HepG2 (cell line): ENCODE results near the gene TMEM209. TPM values are rescaled to one million over a fixed set of nuclear protein-coding genes. Genes with fewer than 3 reads are reported as not detected.

Source experiments
- AKAP8 ChIP-seq: sonication (generic); formaldehyde crosslinking; IDR thresholded peaks from 2 replicates; pipeline ENCODE4 v1.5.1; 2020; ENCODE audit warnings: mild to moderate bottlenecking, missing genetic modification reagents
- ATAD3A ChIP-seq: sonication (generic); formaldehyde crosslinking; IDR thresholded peaks from 2 replicates; pipeline ENCODE4 v1.4.0; 2020; ENCODE audit warnings: missing genetic modification reagents
- HDAC1 ChIP-seq: sonication (generic); formaldehyde crosslinking; IDR thresholded peaks from 2 replicates; pipeline ENCODE4 v1.5.1; 2020; ENCODE audit warnings: mild to moderate bottlenecking, missing genetic modification reagents
- MATR3 ChIP-seq: sonication (generic); formaldehyde crosslinking; IDR thresholded peaks from 2 replicates; pipeline ENCODE4 v1.4.0; 2020; ENCODE audit warnings: missing genetic modification reagents
- NFKB2 ChIP-seq: sonication (generic); formaldehyde crosslinking; IDR thresholded peaks from 2 replicates; pipeline ENCODE4 v1.4.0; 2020; ENCODE audit warnings: missing genetic modification reagents, borderline replicate concordance
- SMAD9 ChIP-seq: sonication (generic); formaldehyde crosslinking; IDR thresholded peaks from 2 replicates; pipeline ENCODE4 v1.5.1; 2020; ENCODE audit warnings: mild to moderate bottlenecking, missing genetic modification reagents
- SOX6 ChIP-seq, 2 experiments: fragments of 450-650 bp in 1 of 2; sonication (generic) in 1 of 2; formaldehyde crosslinking in 1 of 2; IDR thresholded peaks; 2 replicates each; pipeline versions ENCODE4 v1.4.0 to v1.6.1; 2017 to 2020; ENCODE audit warnings: antibody characterized with exemption in 1 of 2, mild to moderate bottlenecking in 1 of 2, missing genetic modification reagents in 1 of 2
- ZFP1 ChIP-seq: IDR thresholded peaks from 2 replicates; pipeline ENCODE4 v1.6.1; 2016
- ZNF343 ChIP-seq: sonication (generic); formaldehyde crosslinking; IDR thresholded peaks from 2 replicates; pipeline ENCODE4 v1.4.0; 2020; ENCODE audit warnings: mild to moderate bottlenecking, missing genetic modification reagents
- ZNF382 ChIP-seq: sonication (generic); formaldehyde crosslinking; IDR thresholded peaks from 2 replicates; pipeline ENCODE4 v1.5.0; 2020; ENCODE audit warnings: missing genetic modification reagents, mild to moderate bottlenecking, borderline replicate concordance
- ZNF547 ChIP-seq: sonication (generic); formaldehyde crosslinking; IDR thresholded peaks from 2 replicates; pipeline ENCODE4 v1.5.1; 2020; ENCODE audit warnings: mild to moderate bottlenecking, missing genetic modification reagents
- ZNF577 ChIP-seq: sonication (generic); formaldehyde crosslinking; IDR thresholded peaks from 2 replicates; pipeline ENCODE4 v1.4.0; 2020; ENCODE audit warnings: mild to moderate bottlenecking, low read depth, missing genetic modification reagents, borderline replicate concordance
- polyA plus RNA-seq, 8 experiments: library from polyadenylated mRNA; depleted of rRNA in 3 of 8; stranded (reverse) in 7 of 8; unstranded in 1 of 8; fragments of >200 nt; fragmentation: Illumina TruSeq in 4 of 8; extraction: Trizol in 4 of 8; gene quantifications; 2 replicates each; pipeline versions ENCODE4 v1.2.1 to v1.2.3, GENCODE V29; 2011 to 2016; ENCODE audit warnings: low read depth in 4 of 8, missing spikeins in 1 of 8, mixed read lengths in 1 of 8; ENCODE audit not compliant: insufficient read depth in 1 of 8
- total RNA-seq, 5 experiments: library from RNA; depleted of rRNA; stranded (reverse); fragments of >200 nt; fragmentation: Illumina TruSeq; extraction: Trizol; gene quantifications; 2 replicates each; pipeline ENCODE4 v1.2.3, GENCODE V29; 2016; ENCODE audit warnings: low read depth in 1 of 5
- TF ChIP-seq, protein P1 (sequence below): sonication (generic); formaldehyde crosslinking; IDR thresholded peaks from 2 replicates; pipeline ENCODE4 v1.5.0; 2020; ENCODE audit warnings: mild to moderate bottlenecking, missing genetic modification reagents, moderate library complexity
- TF ChIP-seq, protein P2 (sequence below): sonication (generic); formaldehyde crosslinking; conservative IDR thresholded peaks from 2 replicates; pipeline ENCODE4 v1.4.0; 2020; ENCODE audit warnings: missing genetic modification reagents
- TF ChIP-seq, protein P3 (sequence below): sonication (generic); formaldehyde crosslinking; IDR thresholded peaks from 2 replicates; pipeline ENCODE4 v1.4.0; 2020; ENCODE audit warnings: missing genetic modification reagents
- TF ChIP-seq, protein P4 (sequence below): sonication (generic); formaldehyde crosslinking; IDR thresholded peaks from 2 replicates; pipeline ENCODE4 v1.5.0; 2020; ENCODE audit warnings: missing genetic modification reagents
- TF ChIP-seq, protein P5 (sequence below): sonication (generic); formaldehyde crosslinking; IDR thresholded peaks from 2 replicates; pipeline ENCODE4 v1.4.0; 2020; ENCODE audit warnings: missing genetic modification reagents
- TF ChIP-seq, protein P6 (sequence below): sonication (generic); formaldehyde crosslinking; IDR thresholded peaks from 2 replicates; pipeline ENCODE4 v1.5.0; 2020; ENCODE audit warnings: missing genetic modification reagents

The TMEM209 gene
- total and polyA plus RNA-seq, 2 of the 13 experiments (the other 11 are each of a cell fraction or from before 2014, with no cell fraction given): 14.5 to 15.6 TPM

DNA sequence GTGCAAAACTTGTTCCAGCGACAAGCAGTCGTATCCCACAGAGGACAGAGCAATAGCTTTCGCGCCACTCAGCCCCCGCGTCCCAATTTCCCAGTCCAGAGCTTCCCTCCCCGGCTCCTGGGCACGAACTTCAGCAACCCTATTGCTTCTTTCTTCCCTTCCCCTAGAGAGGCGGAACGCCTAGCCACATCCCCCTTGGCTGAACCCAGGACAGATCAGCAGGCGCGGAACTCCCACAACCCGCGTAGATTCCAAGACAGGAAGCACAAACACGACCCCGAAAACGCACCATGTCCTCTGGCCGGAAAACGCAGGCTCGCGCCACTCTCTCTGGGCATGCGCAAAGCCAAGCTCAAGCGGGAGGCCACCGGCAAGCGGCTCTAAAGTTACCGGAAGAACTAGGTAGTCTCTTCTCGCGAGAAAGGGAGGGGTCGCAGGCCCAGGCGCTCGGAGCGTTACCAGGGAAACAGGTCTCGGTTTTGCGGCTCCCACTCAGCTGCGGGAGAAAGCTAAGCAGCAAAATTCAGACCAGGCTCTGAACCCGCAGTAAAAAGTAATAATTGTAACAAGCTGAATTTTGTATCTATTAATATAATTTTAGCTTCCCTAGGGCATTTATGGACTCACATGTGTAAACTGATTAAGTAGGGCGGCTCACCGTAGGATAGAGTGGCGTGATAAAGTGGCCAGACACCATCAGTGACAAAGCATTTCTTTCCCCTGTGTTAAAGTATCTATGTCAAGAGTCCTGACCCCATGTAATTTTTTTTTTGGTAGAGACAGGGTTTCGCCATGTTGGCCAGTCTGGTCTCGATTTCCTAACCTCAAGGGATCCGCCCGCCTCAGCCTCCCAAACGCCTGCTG, at the start of gene TMEM209 (continued):
- TF ChIP-seq ZNF382 (no peak), MATR3 (no peak), SMAD9 (CRISPR knock-in tag) (no peak), ATAD3A (no peak), ZFP1 (CRISPR knock-in tag) (no peak), SOX6 (IDR thresholded peaks at IDR 0.05) (no peak), SOX6 (CRISPR knock-in tag; IDR thresholded peaks at IDR 0.05) (no peak), ZNF547 (CRISPR knock-in tag) (peak; percentile 81), ZNF577 (CRISPR knock-in tag) (no peak), NFKB2 (CRISPR knock-in tag) (peak; percentile 88; the same call in 1 of the 2 replicates), AKAP8 (no peak), ZNF343 (CRISPR knock-in tag) (no peak), HDAC1 (CRISPR knock-in tag) (peak; percentile 89)
- TF ChIP-seq, protein P1, sequence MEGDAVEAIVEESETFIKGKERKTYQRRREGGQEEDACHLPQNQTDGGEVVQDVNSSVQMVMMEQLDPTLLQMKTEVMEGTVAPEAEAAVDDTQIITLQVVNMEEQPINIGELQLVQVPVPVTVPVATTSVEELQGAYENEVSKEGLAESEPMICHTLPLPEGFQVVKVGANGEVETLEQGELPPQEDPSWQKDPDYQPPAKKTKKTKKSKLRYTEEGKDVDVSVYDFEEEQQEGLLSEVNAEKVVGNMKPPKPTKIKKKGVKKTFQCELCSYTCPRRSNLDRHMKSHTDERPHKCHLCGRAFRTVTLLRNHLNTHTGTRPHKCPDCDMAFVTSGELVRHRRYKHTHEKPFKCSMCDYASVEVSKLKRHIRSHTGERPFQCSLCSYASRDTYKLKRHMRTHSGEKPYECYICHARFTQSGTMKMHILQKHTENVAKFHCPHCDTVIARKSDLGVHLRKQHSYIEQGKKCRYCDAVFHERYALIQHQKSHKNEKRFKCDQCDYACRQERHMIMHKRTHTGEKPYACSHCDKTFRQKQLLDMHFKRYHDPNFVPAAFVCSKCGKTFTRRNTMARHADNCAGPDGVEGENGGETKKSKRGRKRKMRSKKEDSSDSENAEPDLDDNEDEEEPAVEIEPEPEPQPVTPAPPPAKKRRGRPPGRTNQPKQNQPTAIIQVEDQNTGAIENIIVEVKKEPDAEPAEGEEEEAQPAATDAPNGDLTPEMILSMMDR (CRISPR knock-in tag): no peak
- TF ChIP-seq, protein P2, sequence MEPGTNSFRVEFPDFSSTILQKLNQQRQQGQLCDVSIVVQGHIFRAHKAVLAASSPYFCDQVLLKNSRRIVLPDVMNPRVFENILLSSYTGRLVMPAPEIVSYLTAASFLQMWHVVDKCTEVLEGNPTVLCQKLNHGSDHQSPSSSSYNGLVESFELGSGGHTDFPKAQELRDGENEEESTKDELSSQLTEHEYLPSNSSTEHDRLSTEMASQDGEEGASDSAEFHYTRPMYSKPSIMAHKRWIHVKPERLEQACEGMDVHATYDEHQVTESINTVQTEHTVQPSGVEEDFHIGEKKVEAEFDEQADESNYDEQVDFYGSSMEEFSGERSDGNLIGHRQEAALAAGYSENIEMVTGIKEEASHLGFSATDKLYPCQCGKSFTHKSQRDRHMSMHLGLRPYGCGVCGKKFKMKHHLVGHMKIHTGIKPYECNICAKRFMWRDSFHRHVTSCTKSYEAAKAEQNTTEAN (CRISPR knock-in tag): 0 out of 2 replicates have a peak, but pooled peaks have one; percentile 29
- TF ChIP-seq, protein P3, sequence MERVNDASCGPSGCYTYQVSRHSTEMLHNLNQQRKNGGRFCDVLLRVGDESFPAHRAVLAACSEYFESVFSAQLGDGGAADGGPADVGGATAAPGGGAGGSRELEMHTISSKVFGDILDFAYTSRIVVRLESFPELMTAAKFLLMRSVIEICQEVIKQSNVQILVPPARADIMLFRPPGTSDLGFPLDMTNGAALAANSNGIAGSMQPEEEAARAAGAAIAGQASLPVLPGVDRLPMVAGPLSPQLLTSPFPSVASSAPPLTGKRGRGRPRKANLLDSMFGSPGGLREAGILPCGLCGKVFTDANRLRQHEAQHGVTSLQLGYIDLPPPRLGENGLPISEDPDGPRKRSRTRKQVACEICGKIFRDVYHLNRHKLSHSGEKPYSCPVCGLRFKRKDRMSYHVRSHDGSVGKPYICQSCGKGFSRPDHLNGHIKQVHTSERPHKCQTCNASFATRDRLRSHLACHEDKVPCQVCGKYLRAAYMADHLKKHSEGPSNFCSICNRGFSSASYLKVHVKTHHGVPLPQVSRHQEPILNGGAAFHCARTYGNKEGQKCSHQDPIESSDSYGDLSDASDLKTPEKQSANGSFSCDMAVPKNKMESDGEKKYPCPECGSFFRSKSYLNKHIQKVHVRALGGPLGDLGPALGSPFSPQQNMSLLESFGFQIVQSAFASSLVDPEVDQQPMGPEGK: no peak
- TF ChIP-seq, protein P4, sequence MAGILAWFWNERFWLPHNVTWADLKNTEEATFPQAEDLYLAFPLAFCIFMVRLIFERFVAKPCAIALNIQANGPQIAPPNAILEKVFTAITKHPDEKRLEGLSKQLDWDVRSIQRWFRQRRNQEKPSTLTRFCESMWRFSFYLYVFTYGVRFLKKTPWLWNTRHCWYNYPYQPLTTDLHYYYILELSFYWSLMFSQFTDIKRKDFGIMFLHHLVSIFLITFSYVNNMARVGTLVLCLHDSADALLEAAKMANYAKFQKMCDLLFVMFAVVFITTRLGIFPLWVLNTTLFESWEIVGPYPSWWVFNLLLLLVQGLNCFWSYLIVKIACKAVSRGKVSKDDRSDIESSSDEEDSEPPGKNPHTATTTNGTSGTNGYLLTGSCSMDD (CRISPR knock-in tag): no peak
- TF ChIP-seq, protein P5, sequence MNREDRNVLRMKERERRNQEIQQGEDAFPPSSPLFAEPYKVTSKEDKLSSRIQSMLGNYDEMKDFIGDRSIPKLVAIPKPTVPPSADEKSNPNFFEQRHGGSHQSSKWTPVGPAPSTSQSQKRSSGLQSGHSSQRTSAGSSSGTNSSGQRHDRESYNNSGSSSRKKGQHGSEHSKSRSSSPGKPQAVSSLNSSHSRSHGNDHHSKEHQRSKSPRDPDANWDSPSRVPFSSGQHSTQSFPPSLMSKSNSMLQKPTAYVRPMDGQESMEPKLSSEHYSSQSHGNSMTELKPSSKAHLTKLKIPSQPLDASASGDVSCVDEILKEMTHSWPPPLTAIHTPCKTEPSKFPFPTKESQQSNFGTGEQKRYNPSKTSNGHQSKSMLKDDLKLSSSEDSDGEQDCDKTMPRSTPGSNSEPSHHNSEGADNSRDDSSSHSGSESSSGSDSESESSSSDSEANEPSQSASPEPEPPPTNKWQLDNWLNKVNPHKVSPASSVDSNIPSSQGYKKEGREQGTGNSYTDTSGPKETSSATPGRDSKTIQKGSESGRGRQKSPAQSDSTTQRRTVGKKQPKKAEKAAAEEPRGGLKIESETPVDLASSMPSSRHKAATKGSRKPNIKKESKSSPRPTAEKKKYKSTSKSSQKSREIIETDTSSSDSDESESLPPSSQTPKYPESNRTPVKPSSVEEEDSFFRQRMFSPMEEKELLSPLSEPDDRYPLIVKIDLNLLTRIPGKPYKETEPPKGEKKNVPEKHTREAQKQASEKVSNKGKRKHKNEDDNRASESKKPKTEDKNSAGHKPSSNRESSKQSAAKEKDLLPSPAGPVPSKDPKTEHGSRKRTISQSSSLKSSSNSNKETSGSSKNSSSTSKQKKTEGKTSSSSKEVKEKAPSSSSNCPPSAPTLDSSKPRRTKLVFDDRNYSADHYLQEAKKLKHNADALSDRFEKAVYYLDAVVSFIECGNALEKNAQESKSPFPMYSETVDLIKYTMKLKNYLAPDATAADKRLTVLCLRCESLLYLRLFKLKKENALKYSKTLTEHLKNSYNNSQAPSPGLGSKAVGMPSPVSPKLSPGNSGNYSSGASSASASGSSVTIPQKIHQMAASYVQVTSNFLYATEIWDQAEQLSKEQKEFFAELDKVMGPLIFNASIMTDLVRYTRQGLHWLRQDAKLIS (CRISPR knock-in tag): no peak
- TF ChIP-seq, protein P6, sequence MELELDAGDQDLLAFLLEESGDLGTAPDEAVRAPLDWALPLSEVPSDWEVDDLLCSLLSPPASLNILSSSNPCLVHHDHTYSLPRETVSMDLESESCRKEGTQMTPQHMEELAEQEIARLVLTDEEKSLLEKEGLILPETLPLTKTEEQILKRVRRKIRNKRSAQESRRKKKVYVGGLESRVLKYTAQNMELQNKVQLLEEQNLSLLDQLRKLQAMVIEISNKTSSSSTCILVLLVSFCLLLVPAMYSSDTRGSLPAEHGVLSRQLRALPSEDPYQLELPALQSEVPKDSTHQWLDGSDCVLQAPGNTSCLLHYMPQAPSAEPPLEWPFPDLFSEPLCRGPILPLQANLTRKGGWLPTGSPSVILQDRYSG (CRISPR knock-in tag): no peak
